Uterus (tissue), 4 donors: Measurements from ENCODE around the gene NDUFC1. TPM values are rescaled to one million over a fixed set of nuclear protein-coding genes. Genes with fewer than 3 reads are reported as not detected.

ENCODE experiments used
- DNase-seq, 2 donors: peaks; one replicate each; pipeline ENCODE4 v3.0.0-alpha.2; 2019 to 2020
- H3K27ac ChIP-seq, 2 donors: fragments of 200-600 bp; sonication (generic); 1 replicate in 1 of 2; 2 replicates in 1 of 2; pipeline ENCODE4 v1.5.1; 2016 to 2018
- H3K27me3 ChIP-seq, 2 donors: fragments of 200-600 bp; sonication (generic); one replicate each; pipeline ENCODE4 v1.5.1; 2018 to 2019; ENCODE audit warnings: control low read depth in 1 of 2
- H3K36me3 ChIP-seq, 2 donors: fragments of 200-600 bp; sonication (generic); one replicate each; pipeline ENCODE4 v1.5.1; 2019; ENCODE audit warnings: control low read depth in 1 of 2
- H3K4me1 ChIP-seq, 2 donors: fragments of 200-600 bp; sonication (generic); one replicate each; pipeline ENCODE4 v1.5.1; 2018 to 2019; ENCODE audit warnings: control low read depth in 1 of 2
- H3K4me3 ChIP-seq, 2 donors: fragments of 200-600 bp; sonication (generic); 1 replicate in 1 of 2; 2 replicates in 1 of 2; pipeline ENCODE4 v1.5.1; 2018 to 2019; ENCODE audit warnings: mild to moderate bottlenecking in 1 of 2
- H3K9me3 ChIP-seq, 2 donors: fragments of 200-600 bp; sonication (generic); one replicate each; pipeline ENCODE4 v1.5.1; 2019; ENCODE audit warnings: control low read depth in 1 of 2
- CTCF ChIP-seq, 4 experiments: fragments of 200-600 bp in 2 of 4; fragments of 450-650 bp in 2 of 4; sonication (generic) in 2 of 4; IDR thresholded peaks; one replicate each; pipeline ENCODE4 v1.5.1; 2016 to 2019; ENCODE audit warnings: antibody characterized with exemption in 4 of 4, mild to moderate bottlenecking in 2 of 4, moderate library complexity in 1 of 4
- POLR2A ChIP-seq, 2 donors: fragments of 450-650 bp; IDR thresholded peaks; one replicate each; pipeline ENCODE4 v1.6.1; 2016; ENCODE audit warnings: antibody characterized with exemption in 2 of 2, mild to moderate bottlenecking in 1 of 2, moderate library complexity in 1 of 2
- intact Hi-C: fragments of 100-400 bp; cut with DNase I; formaldehyde crosslinking; loops from one replicate; pipeline ENCODE4 v1.15.1; 2023; ENCODE audit warnings: low total_unique reads
- total RNA-seq, 4 donors: library from RNA; depleted of rRNA in 3 of 4; stranded (reverse); fragments of >200 nt in 3 of 4; gene quantifications; one replicate each; pipeline versions ENCODE4 v1.1.0 to v1.2.4, GENCODE V29; 2014 to 2023
- donor health status: DM: yes; HTN: yes; CAD: no.

Gene NDUFC1
- total RNA-seq: 10 to 100 TPM in 2 of 4 donors, 1 to 10 TPM in 1, under 1 TPM in 1; 0.77 to 43.8 (median 14.9) TPM

GRCh38 chr4:139301821-139302611, at the start of gene NDUFC1:
NDUFC1 (minus strand) TSS chr4:139302477; CDS start chr4:139295798, 6,679 bp downstream.
- H3K27ac ChIP-seq: peak within 1 kb of the TSS; percentile 89 to 94
- TF ChIP-seq CTCF (IDR thresholded peaks at IDR 0.05) (no peak), POLR2A (IDR thresholded peaks at IDR 0.05) (no peak)
- DNase-seq: peak; percentile 39 to 50
- peak within 1 kb of the TSS; percentile 72 to 93 for H3K4me3 ChIP-seq
- no peaks in the 10 kb centered on the region for H3K9me3 ChIP-seq
- intact Hi-C loops: no loop called here
- H3K36me3 ChIP-seq: no peaks in the 10 kb centered on the region
- H3K27me3 ChIP-seq: no peaks in the 10 kb centered on the region
- H3K4me1 ChIP-seq: peaks cover 0 to 4% of the 10 kb centered on the region in 2 donors

DNA sequence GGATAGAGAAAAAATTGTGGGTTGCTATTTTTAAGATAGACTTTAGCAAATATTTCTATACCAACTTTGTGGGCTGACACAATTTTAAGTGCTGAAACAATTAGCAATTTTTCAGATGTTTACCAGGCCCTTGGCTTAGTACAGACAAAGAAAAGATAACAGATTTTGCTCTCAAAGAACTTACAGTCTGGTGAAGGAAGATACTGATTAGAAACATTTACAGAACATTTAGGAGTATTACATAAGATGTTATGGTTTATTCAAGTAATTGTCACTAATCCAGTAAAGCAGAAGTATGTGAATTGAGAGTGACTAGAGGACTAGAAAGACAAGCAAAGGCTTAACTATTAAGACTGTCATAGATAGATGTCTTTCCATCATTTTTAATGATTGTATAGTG, 35.3 kb upstream of the NDUFC1 start:
- DNase-seq: no peak
- no peak overlapping the region for H3K4me3 ChIP-seq
- no peaks in the 10 kb centered on the region for H3K36me3 ChIP-seq
- no peak overlapping the region for H3K27ac ChIP-seq
- no peaks in the 10 kb centered on the region for H3K9me3 ChIP-seq
- TF ChIP-seq CTCF (IDR thresholded peaks at IDR 0.05): no peak
- TF ChIP-seq POLR2A (IDR thresholded peaks at IDR 0.05): no peak
- no peaks in the 10 kb centered on the region for H3K27me3 ChIP-seq
- H3K4me1 ChIP-seq: no peaks in the 10 kb centered on the region
- intact Hi-C loops: no loop called here

GRCh38 chr4:139333046-139333445, 30.8 kb upstream of the NDUFC1 start:
- Histone ChIP-seq H3K9me3 (no peaks in the 10 kb centered on the region), H3K27ac (no peak overlapping the region), H3K36me3 (no peaks in the 10 kb centered on the region), H3K4me3 (no peak overlapping the region), H3K27me3 (no peaks in the 10 kb centered on the region), H3K4me1 (no peaks in the 10 kb centered on the region)
- intact Hi-C loops: no loop called here
- TF ChIP-seq POLR2A (IDR thresholded peaks at IDR 0.05): no peak
- no peak for TF ChIP-seq CTCF (IDR thresholded peaks at IDR 0.05)
- DNase-seq: no peak

- intact Hi-C loops: no loop called here
- no peaks in the 10 kb centered on the region for H3K9me3 ChIP-seq
- no peak overlapping the region for H3K27ac ChIP-seq
- no peaks in the 10 kb centered on the region for H3K36me3 ChIP-seq
- no peak overlapping the region for H3K4me3 ChIP-seq
- DNase-seq: no peak
- no peaks in the 10 kb centered on the region for H3K4me1 ChIP-seq
- H3K27me3 ChIP-seq: no peaks in the 10 kb centered on the region
- TF ChIP-seq POLR2A (IDR thresholded peaks at IDR 0.05): no peak
- TF ChIP-seq CTCF (IDR thresholded peaks at IDR 0.05): no peak
These were observed 28.9 kb upstream of the NDUFC1 start for GRCh38 chr4:139331185-139331584.

- no peak overlapping the region for H3K27ac ChIP-seq
- no peak overlapping the region for H3K4me3 ChIP-seq
- no peaks in the 10 kb centered on the region for H3K9me3 ChIP-seq
- DNase-seq: no peak
- TF ChIP-seq CTCF (IDR thresholded peaks at IDR 0.05) (no peak), POLR2A (IDR thresholded peaks at IDR 0.05) (no peak)
- intact Hi-C loops: no loop called here
- H3K27me3 ChIP-seq: no peaks in the 10 kb centered on the region
- H3K4me1 ChIP-seq: no peaks in the 10 kb centered on the region
- H3K36me3 ChIP-seq: no peaks in the 10 kb centered on the region
These were observed 28.0 kb upstream of the NDUFC1 start for GRCh38 chr4:139330283-139330682.
